ENCODE results near the gene DDX31.
"Not testable (repeated sequence)": the region's sequence is repeated elsewhere in the genome, so short reads cannot be mapped to it uniquely, and the experiment has no call there.

Gene DDX31

DNA sequence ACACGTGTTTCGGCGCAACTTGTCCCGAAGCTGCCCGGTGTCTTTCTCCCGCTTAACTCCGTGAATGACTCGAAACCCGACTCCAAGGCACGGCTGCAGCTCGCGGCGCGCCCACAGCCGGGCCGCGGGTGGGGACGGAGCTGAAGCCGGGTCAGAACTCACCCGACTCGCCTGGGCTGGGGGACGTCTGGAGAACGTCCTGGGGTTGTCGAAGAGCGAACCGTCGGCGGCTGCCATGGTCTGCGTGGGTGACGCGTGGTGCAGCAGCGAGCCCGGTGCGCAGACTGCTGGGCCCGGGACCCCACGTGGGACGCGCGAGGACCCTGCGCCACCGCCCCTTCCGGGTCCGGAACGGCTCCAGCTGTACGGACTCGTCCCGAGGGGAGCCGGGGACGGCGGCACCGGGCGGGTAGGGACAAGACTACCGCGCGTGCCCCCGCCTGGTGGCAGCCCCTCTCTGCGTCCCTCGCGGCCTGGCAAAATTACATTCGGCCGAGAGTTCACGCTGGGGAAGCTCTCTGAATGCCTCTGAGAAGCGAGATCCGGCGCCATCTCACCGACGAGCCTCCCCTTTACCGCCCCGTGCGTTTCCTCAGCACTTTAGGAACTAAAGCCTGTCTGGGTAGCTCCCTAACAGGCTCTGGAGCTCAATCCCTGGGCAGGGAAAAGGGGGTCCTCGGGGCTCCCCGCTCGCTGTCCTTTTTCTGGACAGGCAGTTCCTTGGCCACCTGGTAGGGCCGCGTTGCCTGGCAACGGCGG is at the start of gene DDX31:
TSS of gene DDX31 (minus strand) at position 286 of the 759 bp plus-strand sequence. CDS start at position 237, 49 bp downstream.
- DNase-seq, result peak; percentile 90

GRCh38 chr9:132718381-132718928 is 48.7 kb upstream of the DDX31 start:
- not testable (repeated sequence) for DNase-seq

DNA sequence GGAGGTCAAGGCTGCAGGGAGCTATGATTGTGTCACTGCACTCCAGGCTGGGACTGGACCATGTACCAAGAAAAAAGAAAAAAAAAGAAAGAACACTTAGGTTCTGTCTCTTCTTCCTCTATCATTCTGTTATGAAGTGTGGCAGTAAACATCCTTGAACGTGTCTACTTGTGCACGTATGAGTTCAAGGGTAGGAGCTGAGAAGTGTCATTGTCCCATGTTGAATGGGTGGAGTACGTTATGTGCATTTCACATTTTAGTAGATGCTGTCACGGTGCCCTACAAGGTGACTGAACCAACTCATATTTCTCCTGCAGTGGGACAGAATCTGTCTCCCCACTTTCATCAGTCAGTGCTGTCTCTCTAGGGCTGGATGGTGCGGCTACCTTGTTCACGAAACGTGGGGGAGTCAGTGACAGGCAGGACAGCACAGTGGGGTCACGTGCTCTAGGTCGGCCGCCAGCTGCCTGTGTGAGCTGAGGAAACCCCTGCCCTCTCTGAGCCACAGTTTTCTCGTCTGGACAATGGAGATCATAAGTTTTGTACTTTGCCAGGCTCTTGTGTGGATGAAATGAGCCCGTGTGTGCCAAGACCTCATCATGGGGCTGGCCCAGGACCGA is 47.7 kb upstream of the DDX31 start:
- DNase-seq, result no peak

- DNase-seq, result no peak
These were observed 46.2 kb upstream of the DDX31 start for GRCh38 chr9:132716007-132716406.

- DNase-seq, result no peak
These were observed 43.0 kb upstream of the DDX31 start for GRCh38 chr9:132712753-132713152.

DNA sequence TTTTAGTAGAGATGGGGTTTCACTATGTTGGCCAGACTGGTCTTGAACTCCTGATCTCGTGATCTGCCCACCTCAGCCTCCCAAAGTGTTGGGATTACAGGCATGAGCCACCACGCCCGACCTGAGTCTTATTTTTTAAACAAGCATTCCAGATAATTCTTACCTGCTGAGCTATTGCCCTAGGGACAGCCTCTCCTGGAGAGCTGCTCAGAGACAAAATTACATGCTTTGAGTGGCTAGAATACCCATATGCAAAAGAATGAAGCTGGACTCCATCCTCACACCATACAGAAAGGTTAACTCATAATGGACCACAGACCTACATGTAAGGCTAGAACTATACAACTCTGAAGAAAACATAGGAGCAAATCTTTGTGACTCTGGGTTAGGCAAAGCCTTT is 42.1 kb upstream of the DDX31 start:
- DNase-seq, result no peak

GRCh38 chr9:132711152-132711551 is 41.4 kb upstream of the DDX31 start:
- not testable (repeated sequence) for DNase-seq

DNA sequence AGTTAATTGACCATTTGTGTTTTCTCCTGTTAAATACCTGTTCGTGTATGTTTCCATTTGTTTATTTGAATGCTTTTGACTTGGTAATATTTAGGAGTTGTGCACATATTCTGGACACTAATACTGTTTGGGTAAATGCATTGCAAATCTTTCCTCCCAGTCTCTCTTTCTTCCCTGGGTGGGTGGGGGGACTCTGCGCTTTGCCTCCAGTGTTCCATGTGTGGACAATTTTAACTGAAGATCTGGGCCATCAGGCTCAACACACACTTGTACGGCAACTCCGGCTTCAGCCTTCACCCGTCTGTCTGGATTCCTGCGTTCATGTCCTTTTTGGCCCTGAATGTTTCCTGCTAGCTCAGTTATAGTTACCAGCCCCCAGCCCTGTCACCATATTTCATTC is 40.5 kb upstream of the DDX31 start:
- DNase-seq, result no peak

- DNase-seq, result no peak
These were observed 39.1 kb upstream of the DDX31 start for GRCh38 chr9:132708769-132709430.

DNA sequence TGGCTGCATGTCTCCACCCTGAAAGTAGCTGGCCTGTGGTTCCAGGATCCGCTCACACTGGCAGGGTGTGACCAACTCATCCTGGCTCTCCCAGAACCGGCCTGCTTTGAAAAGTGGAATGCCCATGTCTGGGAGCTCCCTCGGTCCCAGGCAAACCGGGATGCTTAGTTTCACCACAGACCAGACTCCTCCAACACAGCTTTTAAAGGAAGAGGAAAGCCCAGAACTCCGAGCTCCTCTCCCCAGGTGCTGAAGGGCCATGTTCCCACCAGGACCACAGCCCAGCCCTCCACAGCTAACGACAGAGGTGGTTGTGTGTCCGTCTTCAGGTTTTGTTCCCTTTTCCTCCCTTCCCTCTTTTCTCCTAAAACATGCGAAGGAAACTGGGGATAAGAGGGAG is 38.5 kb upstream of the DDX31 start:
- DNase-seq, result no peak

- DNase-seq, result no peak
These were observed 33.6 kb upstream of the DDX31 start for GRCh38 chr9:132703336-132703735.

DNA sequence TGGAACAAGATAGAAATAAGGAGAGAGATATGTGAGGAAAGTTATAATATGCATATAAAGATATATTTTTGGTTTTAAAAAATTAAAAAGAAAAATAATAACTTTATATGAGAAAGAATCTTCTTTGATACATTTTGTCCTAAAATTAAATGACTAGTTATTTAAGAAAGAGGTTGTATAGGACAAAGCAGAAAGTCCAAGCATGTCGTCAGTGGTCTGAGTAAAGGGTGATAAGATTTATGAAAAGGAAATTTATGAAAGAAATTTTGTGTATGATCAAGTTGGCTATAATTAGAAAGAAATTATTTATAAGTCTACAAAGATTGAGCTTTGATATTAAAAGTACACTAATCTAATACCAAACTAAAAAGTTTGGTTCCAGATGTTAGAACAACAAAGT is 32.5 kb upstream of the DDX31 start:
- DNase-seq, result no peak

GRCh38 chr9:132699956-132700355 is 30.2 kb upstream of the DDX31 start:
- no peak for DNase-seq

- DNase-seq, result no peak
These were observed 29.2 kb upstream of the DDX31 start for GRCh38 chr9:132698989-132699388.

DNA sequence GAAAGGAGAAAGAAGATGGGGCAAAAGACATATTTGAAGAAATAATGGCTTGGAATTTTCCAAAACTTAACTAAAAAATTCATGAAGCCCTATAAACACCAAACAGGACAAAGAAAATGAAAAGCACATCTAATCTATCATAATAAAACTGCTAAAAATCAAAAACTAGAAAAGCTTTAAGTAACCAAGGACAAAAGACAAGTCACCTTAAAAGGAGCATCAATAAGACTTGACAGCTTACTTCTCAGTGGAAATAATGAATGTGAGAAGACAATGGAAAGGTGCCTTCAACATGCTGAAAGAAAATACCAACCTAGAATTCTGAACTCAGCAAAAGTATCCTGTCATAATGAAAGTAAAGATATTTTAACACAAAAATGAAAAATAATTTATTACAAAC is 27.4 kb upstream of the DDX31 start:
- no peak for DNase-seq

DNA sequence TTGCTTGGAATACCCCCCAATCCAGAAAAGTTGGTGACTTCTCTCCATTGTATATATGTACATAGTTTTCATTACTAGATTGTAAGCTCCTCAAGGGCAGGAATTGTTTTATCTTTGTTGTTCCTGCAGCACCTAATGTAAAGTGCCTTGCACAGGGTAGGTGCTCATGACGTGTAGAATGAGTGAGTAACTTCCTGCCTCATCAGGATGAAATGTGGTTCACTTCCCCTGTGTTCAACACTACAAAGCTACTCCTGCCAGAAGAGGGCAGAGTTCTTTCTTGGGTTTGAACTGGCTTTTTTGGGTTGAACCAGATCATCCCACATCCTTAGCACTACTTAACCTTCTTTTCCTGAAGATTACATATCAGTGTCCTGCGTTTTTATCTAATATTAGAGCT is 24.4 kb upstream of the DDX31 start:
- DNase-seq, result no peak

DNA sequence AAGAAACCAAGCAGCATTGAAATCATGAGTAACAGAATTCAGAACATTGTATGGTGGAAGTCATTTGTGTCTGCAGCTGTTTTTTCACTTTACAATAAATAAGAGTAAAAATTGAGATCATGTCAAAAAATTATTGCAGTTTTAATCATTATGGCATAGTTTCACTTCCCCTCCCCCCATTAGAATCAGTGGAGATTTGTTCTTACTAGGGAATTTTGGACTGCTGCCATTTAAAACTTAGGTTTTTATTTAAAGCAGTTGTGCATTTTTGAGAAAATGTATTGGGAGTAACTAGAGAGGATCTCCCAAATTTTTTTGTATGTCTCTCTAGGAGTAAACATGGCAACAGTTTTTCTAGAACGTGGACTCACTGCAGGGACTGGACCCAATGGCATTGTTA is 20.9 kb upstream of the DDX31 start:
- DNase-seq, result no peak

DNA sequence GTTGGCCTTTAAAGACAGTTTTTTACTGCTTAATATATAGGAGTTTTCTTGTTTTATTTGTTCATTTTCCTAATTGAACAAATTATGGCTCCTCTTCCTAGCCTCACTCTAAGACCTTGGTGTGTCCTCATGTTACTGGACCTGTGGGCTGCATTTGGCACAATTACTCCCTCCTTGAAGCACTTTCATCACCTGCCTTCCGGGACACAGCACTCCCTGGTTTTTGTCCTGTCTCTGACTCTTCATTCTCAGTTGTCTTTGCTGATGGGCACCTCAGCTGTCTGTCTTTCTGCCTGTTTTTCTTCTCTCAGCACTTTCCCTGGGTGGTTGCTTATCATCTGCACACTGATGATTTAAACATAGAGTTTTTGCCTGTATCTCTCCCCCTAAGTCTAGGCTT is 14.1 kb upstream of the DDX31 start:
- no peak for DNase-seq

DNA sequence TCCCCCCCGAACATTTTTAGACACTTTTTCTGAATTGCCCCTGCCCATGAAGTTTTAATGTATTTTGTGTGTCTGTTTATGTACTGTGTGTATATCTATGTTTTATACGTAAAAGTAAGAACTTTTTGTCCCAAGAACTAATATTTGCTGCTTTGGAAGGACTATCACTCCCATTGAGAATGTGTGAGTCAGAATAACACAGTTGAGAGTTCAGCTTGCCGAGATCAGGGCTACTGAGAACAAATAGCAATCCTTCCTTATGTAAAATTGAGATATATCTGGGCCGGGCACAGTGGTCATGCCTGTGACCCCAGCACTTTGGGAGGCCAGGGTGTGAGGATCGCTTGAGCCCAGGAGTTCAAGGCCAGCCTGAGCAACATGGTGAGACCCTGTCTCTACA is 11.8 kb upstream of the DDX31 start:
- no peak for DNase-seq

DNA sequence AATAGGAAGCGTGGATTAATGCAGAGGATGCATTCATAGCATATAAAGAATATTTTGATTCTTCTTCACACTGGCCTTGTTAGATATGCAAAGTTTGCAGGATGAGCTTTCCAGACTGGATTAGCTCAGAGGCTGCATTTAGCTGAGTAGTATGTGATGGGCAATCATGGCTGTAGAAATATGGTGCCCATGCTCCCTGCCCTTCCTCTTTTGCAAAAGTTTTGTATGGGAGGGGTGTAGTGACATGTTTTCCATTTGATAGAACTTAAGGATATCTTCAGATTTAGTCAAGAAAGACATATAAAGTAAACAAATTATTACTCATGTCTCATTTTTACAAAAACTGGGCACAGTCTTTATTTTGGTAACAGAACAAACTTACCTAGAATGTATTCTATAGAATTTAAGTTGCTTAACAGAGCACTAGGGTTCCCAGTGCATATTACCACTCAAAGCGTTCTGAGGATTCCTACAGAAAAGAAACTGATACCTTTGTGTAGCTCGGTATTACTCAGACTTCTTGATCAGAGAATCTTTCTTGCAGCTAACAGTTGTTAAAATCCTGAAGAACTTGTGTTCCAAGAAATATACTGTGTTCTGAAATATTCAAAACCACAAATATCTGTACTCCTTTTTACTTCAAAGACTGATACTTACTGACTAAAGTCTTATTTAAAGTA is 10.3 kb upstream of the DDX31 start:
- no peak for DNase-seq

GRCh38 chr9:132677976-132678375 is 8.2 kb upstream of the DDX31 start:
- DNase-seq, result no peak

DNA sequence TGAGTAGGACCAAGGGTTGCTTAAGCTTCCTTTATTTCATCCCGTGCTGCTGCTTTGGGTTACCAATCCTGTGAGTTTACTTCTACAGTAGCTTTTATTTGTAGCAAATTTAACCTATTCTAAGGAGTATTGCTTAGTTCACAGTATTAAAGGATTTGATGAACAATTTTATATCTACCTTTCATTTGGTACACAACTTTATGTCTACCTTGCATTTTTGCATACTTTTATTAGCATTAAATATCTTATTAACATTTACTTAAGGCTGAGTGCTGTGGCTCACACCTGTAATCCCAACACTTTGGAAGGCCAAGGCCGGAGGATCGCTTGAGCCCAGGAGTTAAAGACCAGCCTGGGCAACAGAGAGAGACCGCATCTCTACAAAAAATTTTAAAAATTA is 4.7 kb upstream of the DDX31 start:
- no peak for DNase-seq

- no peak for DNase-seq
These were observed 3.6 kb upstream of the DDX31 start for GRCh38 chr9:132673355-132673754.

- DNase-seq, result no peak
These were observed 2.6 kb upstream of the DDX31 start for GRCh38 chr9:132672413-132672690.
